SK-N-SH (cell line): ENCODE measurements around the gene HSP90AA1.

Source experiments
- EP300 ChIP-seq, 2 experiments: IDR thresholded peaks; 2 replicates each; pipeline versions ENCODE4 v1.4.0 to v1.6.1; 2012; ENCODE audit warnings: borderline replicate concordance in 1 of 2, low read depth in 1 of 2, low read length in 1 of 2
- EZH2phosphoT487 ChIP-seq: fragments of 200-600 bp; sonication (generic); IDR thresholded peaks from 2 replicates; pipeline ENCODE4 v1.6.1; 2017; ENCODE audit warnings: low read depth, mixed run types, mild to moderate bottlenecking, antibody characterized with exemption, moderate library complexity, borderline replicate concordance
- FOXJ3 ChIP-seq: sonication (generic); formaldehyde crosslinking; IDR thresholded peaks from 2 replicates; pipeline ENCODE4 v1.5.1; 2020; ENCODE audit warnings: mild to moderate bottlenecking, missing genetic modification reagents
- POLR2AphosphoS5 ChIP-seq: IDR thresholded peaks from 2 replicates; pipeline ENCODE4 v1.6.1; 2012; ENCODE audit warnings: low read depth, low read length
- RFX5 ChIP-seq: IDR thresholded peaks from 2 replicates; pipeline ENCODE4 v1.6.1; 2012; ENCODE audit warnings: mild to moderate bottlenecking, improper control_type of control experiment, low read length
- SIN3A ChIP-seq: IDR thresholded peaks from 2 replicates; pipeline ENCODE4 v1.6.1; 2012; ENCODE audit warnings: low read depth, mild to moderate bottlenecking, low read length, moderate library complexity, borderline replicate concordance
- SMC3 ChIP-seq: IDR thresholded peaks from 2 replicates; pipeline ENCODE4 v1.6.1; 2012; ENCODE audit warnings: low read depth, low read length, improper control_type of control experiment
- TCF12 ChIP-seq: IDR thresholded peaks from 2 replicates; pipeline ENCODE4 v1.4.0; 2012
- TF ChIP-seq, protein P1 (sequence below): fragments of 200-600 bp; sonication (generic); IDR thresholded peaks from 2 replicates; pipeline ENCODE4 v1.6.1; 2017; ENCODE audit warnings: antibody characterized with exemption, mild to moderate bottlenecking, moderate library complexity
- TF ChIP-seq, protein P2 (sequence below): IDR thresholded peaks from 2 replicates; pipeline ENCODE4 v1.6.1; 2012; ENCODE audit warnings: mild to moderate bottlenecking, low read depth, low read length, moderate library complexity
- TF ChIP-seq, protein P3 (sequence below): IDR thresholded peaks from 2 replicates; pipeline ENCODE4 v1.4.0; 2012; ENCODE audit warnings: low read depth

DNA sequence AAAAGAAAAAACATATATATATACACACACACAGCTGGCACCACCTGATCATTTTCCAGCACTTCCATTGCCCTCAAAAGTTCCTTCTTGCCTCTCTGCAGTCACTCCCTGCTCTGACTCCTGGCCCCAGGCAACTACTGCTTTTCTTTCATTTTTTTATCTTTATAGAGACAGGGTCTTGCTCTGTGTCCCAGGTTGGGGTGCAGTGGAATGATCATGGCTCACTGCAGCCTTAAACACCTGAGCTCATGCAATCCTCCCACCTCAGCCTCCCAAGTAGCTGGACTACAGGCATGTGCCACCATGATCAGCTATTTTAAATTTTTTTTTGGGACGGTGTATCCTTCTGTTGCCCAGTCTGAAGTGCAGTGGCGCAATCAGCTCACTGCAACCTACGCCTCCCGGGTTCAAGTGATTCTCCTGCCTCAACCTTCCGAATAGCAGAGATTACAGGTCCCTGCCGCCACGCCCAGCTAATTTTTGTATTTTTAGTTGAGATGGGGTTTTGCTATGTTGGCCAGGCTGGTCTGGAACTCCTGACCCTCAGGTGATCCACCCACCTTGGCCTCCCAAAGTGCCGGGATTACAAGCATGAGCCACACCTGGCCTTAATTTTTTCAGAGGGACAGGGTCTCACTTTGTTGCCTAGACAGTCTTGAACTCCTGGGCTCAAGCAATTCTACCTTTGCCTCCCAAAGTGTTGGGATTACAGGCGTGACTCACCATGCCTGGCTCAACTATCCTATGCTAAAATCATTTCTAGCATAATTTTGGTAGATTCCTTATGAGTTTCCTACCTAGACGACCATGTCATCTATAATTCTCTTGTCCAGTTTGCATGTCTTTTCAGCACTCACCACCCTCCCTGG lies 7.8 kb downstream of the HSP90AA1 start:
- TF ChIP-seq, protein P1, sequence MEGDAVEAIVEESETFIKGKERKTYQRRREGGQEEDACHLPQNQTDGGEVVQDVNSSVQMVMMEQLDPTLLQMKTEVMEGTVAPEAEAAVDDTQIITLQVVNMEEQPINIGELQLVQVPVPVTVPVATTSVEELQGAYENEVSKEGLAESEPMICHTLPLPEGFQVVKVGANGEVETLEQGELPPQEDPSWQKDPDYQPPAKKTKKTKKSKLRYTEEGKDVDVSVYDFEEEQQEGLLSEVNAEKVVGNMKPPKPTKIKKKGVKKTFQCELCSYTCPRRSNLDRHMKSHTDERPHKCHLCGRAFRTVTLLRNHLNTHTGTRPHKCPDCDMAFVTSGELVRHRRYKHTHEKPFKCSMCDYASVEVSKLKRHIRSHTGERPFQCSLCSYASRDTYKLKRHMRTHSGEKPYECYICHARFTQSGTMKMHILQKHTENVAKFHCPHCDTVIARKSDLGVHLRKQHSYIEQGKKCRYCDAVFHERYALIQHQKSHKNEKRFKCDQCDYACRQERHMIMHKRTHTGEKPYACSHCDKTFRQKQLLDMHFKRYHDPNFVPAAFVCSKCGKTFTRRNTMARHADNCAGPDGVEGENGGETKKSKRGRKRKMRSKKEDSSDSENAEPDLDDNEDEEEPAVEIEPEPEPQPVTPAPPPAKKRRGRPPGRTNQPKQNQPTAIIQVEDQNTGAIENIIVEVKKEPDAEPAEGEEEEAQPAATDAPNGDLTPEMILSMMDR: no peak
- TF ChIP-seq TCF12 (no peak), FOXJ3 (CRISPR knock-in tag) (no peak), SIN3A (no peak), POLR2AphosphoS5 (0 out of 2 replicates have a peak, but pooled peaks have one; percentile 25), RFX5 (no peak), EP300 (IDR thresholded peaks at IDR 0.05; ENCODE audit: borderline replicate concordance in 1 of 2, low read depth in 1 of 2, low read length in 1 of 2) (no peak), SMC3 (no peak), EZH2phosphoT487 (no peak)
- TF ChIP-seq, protein P2, sequence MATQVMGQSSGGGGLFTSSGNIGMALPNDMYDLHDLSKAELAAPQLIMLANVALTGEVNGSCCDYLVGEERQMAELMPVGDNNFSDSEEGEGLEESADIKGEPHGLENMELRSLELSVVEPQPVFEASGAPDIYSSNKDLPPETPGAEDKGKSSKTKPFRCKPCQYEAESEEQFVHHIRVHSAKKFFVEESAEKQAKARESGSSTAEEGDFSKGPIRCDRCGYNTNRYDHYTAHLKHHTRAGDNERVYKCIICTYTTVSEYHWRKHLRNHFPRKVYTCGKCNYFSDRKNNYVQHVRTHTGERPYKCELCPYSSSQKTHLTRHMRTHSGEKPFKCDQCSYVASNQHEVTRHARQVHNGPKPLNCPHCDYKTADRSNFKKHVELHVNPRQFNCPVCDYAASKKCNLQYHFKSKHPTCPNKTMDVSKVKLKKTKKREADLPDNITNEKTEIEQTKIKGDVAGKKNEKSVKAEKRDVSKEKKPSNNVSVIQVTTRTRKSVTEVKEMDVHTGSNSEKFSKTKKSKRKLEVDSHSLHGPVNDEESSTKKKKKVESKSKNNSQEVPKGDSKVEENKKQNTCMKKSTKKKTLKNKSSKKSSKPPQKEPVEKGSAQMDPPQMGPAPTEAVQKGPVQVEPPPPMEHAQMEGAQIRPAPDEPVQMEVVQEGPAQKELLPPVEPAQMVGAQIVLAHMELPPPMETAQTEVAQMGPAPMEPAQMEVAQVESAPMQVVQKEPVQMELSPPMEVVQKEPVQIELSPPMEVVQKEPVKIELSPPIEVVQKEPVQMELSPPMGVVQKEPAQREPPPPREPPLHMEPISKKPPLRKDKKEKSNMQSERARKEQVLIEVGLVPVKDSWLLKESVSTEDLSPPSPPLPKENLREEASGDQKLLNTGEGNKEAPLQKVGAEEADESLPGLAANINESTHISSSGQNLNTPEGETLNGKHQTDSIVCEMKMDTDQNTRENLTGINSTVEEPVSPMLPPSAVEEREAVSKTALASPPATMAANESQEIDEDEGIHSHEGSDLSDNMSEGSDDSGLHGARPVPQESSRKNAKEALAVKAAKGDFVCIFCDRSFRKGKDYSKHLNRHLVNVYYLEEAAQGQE: no peak
- TF ChIP-seq, protein P3, sequence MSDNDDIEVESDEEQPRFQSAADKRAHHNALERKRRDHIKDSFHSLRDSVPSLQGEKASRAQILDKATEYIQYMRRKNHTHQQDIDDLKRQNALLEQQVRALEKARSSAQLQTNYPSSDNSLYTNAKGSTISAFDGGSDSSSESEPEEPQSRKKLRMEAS: no peak
